NCI-H2196 (cell line): ENCODE data around the gene TMPRSS11B.
"Not testable (repeated sequence)": the region's sequence is repeated elsewhere in the genome, so short reads cannot be mapped to it uniquely, and the experiment has no call there.

Experiments
- DNase-seq: peaks from one replicate; lab custom pipeline; 2025; ENCODE audit not compliant: unreplicated experiment; lab: John Stamatoyannopoulos, UW

TMPRSS11B gene

GRCh38 chr4:68228568-68228967, 16.9 kb downstream of the TMPRSS11B start:
- DNase-seq, result no peak

DNA sequence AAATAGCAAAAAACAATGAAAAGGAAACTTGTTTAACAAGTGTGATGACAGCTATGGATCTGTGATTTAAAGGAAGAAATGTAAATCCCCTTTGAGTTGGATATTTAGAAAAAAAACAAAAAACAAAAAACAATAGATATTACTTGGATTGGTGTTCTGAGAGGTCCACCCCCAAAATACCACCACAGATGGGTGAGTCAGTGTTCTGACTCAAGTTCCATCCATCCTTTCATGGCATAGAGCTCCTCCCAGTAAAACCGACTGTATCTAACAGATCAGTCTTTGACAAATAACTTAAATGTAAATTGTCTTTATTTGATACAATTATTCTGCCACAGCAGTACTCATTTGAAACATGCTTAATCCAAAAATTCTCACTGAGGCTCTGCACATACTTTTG, 27.4 kb downstream of the TMPRSS11B start:
- DNase-seq, result no peak

DNA sequence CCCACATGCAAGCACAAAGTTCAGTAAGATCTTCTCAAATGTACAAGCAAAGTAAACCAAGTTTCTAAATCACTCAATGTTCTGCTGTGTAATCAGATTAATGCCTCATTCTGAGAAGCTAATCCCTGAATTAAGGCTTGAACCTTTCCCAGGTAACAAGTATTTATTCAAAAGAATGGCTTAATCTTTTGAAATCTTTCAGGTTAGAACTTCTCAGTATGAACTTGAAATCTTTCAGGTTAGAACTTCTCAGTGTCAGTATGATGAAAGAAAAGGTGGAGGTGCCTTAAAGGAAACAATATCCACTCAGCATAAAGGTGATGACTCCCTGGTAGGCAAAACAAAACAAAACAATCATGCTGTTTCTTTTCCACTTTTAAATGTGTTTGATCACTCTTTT, 29.0 kb downstream of the TMPRSS11B start:
- DNase-seq, result no peak

DNA sequence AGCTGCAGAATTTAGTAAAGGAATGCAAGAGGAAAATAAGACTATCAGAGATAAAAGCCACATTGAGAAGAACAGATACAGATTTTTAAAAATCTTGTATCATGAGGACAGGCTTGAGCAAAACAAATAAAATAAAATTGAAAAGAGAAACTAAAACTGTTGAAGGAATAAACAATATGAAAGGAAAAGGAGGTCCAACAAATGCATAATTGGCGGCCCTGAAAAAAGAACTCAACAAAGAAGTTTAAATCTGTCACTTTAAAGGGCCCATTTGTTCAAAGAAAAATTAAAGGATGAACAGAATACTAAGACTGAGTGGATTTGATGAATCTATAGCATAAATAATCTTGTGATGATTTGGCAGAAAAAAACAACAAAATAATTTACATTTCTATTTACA, 36.5 kb downstream of the TMPRSS11B start:
- DNase-seq, result no peak

GRCh38 chr4:68194305-68194704, 51.2 kb downstream of the TMPRSS11B start:
- not testable (repeated sequence) for DNase-seq

GRCh38 chr4:68193194-68193593, 52.3 kb downstream of the TMPRSS11B start:
- no peak for DNase-seq

GRCh38 chr4:68187145-68187544, 58.3 kb downstream of the TMPRSS11B start:
- no peak for DNase-seq

GRCh38 chr4:68184923-68185322, 60.6 kb downstream of the TMPRSS11B start:
- no peak for DNase-seq

GRCh38 chr4:68183417-68183816, 62.1 kb downstream of the TMPRSS11B start:
- DNase-seq, result no peak

GRCh38 chr4:68182382-68182820, 63.1 kb downstream of the TMPRSS11B start:
- no peak for DNase-seq

DNA sequence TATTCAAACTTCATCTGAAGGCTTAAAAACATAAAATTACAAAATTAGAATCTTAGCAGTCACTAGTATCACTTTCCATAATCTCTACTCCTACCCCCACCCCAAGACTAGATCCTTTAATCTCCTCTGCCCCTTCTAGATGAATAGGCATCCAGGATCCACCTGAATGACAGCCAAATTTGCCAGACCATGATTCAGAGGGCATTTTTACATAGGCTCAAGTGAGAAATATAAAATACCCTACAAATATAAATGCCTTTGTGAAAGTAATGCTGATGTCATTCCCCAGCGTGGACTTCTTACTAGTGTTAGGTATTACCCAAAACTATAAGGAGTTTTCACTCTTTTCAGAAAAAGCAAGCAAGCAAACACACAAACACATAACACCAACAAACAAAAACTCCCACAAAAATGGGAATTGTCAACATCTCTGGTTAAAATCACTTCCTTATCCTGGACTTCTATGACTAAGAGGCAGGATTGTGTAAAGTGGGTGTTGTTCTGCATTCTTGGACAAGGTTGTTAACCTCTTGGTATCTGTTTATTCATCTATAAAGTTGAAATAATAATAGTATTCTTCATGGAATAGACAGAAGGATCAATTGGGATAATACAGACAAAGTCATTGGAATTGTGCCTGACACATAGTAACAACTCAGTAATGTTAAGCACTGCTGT, 64.5 kb downstream of the TMPRSS11B start:
- no peak for DNase-seq

DNA sequence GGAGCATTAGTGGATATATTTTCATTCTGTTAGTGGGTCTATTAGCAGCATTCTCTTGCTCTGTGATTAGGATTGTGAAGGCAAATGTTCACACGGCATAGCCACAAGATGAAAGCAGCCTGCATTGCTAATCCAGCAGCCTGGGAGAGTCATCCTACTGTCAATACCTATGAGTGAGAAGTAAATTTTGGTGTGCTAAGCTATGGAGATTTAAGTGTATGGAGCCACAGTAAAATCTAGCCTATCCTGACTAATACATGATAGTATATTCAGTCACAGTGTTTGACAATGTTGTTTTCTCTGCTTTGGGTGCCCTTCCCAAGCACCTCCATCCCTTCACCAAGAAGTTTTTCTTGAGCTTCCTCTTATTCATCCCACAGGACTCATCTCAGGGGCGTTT, 68.6 kb downstream of the TMPRSS11B start:
- no peak for DNase-seq
